Fibroblast of skin of back (primary cell): ENCODE measurements around the gene CDKL5.

Experiments
- DNase-seq: peaks from one replicate; pipeline ENCODE4 v3.0.0-alpha.2; 2013

Gene CDKL5

DNA sequence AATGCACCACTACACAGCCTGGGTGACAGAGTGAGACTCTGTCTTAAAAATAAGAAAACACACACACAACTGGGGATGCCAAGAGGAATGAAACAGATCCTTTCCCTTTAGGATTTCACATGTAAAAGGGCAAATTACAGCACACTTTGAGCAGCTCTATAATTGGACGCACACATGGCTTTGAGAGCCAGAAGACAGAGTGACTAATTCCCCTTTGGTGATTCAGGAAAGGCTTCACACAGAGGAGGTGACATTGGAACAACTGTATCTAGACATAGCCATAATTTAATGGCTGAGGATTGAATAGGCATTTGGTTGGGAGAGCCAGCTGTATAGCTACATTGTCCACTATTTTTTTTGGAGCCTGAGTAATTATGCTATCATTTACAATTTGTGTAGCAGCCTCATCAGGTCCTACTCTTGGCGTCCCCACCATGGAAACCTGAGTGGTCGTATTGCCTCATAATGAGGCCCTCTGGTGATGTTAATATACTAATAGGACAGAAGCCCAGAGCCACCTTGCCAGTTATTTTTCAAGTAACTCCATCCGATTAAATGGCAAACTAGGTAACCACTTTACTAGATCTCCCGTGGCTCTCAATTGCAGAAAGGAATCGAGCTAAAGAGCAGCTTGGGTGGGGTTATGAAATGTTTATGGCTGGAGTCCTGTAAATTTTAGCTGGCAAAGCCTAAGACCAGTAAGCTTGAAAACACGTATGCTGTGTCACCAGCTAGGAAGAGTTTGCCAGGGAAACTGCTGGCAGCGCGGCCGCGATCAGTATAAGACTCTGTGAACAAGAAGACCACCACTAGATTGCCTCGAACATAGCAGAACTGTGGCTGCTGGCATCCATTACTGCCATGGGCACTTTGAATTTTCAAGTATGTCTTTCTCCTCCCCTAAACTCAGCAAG, 273.6 kb downstream of the CDKL5 start:
- DNase-seq: peak; percentile 29

DNA sequence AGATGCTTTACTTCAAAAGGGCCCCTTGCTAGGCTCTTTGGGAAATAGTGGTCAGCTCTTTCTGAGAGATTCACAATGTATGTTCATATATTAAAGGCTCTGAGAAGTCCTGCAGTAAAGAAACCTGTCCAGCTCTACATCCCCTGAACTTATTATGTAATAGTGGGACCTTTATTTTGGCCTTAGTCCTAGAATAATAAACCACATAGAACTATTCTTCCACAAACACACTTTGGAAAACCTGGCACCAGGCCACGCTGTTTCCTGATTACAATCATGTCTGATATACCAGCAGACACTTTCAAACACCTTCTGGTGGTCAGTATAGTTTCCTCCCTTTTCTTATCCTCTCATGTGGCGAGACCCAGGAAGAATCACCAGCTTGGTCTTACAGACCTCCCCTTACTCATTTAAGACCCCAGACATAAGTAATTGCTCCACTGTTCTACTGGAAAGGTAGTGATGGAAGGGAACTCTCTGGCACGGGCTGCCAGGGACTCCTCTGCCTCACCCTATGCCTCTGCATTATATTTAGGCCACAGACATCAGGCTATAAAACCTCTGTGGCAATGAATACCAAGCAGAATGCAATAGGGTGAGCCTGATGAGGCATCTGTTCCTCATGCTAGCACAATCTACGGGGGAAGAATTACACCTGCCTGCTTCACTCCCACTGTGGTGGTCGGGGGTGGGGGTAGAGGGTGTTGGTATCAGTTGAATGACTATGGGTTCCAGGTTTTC, 276.4 kb downstream of the CDKL5 start:
- DNase-seq: peak; percentile 44

DNA sequence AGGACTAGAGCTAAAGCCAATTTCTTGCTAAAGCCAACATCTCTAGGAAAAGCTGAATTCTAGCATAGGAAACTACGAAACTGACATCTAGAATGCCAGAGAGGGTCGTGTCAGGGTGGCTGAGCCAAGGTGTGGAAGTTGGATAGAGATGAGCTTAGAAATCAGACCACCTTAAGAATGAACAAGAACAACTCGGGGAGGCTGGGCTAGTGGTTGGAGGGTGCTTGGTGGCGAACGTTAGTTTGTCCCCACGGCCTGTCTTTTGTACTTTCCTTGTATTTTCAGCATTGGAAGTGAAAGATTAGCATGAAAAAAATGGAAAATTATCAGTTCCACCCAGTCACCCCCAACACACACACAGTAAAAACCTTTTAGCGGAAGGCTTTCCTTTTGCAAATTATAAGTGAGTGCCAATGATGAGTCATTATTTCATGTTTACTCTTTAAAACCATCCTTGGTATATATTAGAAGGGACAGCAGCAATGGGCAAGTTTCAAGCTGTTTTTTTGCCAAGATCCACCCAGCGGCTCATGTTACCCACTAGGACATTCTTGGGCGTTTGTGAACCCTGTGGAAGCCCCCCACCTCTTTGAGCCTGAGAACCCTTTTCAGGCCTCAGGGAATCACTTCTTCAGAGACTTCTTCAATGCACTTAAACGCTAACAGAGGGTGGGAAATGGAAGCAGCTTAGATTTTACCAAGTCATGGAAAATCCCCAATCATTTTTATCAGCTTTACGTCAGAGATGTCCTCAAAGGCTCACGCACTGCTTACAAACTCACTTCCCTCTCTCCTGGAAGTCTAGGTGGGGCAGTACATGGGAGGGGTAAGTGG, 277.2 kb downstream of the CDKL5 start:
- DNase-seq: peak; percentile 50
